ENCODE measurements around the gene BST2. TPM values are rescaled to one million over a fixed set of nuclear protein-coding genes. Genes with fewer than 3 reads are reported as not detected.

BST2 gene
- polyA plus RNA-seq, 1 donor, result 104 TPM

Other genes starting within 250 kb of the BST2 start
- 25.1 TPM for gene USE1, start 190.3 kb downstream of the BST2 start, polyA plus RNA-seq (ENCODE audit: insufficient read length)
- 18.4 TPM for gene OCEL1, start 179.4 kb downstream of the BST2 start, polyA plus RNA-seq (ENCODE audit: insufficient read length)
- 33.4 TPM for gene NR2F6, start 159.7 kb downstream of the BST2 start, polyA plus RNA-seq (ENCODE audit: insufficient read length)
- gene USHBP1, start 140.9 kb downstream of the BST2 start, polyA plus RNA-seq (ENCODE audit: insufficient read length), result 5.4 TPM
- 98.8 TPM for gene BABAM1, start 138.2 kb downstream of the BST2 start, polyA plus RNA-seq (ENCODE audit: insufficient read length)
- 1.5 TPM for gene ANKLE1, start 123.7 kb downstream of the BST2 start, polyA plus RNA-seq (ENCODE audit: insufficient read length)
- 7.2 TPM for gene ABHD8, start 102.2 kb downstream of the BST2 start, polyA plus RNA-seq (ENCODE audit: insufficient read length)
- 43.5 TPM for gene MRPL34, start 99.8 kb downstream of the BST2 start, polyA plus RNA-seq (ENCODE audit: insufficient read length)
- 29.3 TPM for gene DDA1, start 96.1 kb downstream of the BST2 start, polyA plus RNA-seq (ENCODE audit: insufficient read length)
- gene ANO8, start 70.8 kb downstream of the BST2 start, polyA plus RNA-seq (ENCODE audit: insufficient read length), result 13.3 TPM
- gene GTPBP3, start 68.1 kb downstream of the BST2 start, polyA plus RNA-seq (ENCODE audit: insufficient read length), result 25.1 TPM
- gene PLVAP, start 28.3 kb downstream of the BST2 start, polyA plus RNA-seq (ENCODE audit: insufficient read length), result 123 TPM
- 4.5 TPM for gene CCDC194, start 11.4 kb downstream of the BST2 start, polyA plus RNA-seq (ENCODE audit: insufficient read length)
- 50.5 TPM for gene MVB12A, start 14.4 kb upstream of the BST2 start, polyA plus RNA-seq (ENCODE audit: insufficient read length)
- 2.9 TPM for gene TMEM221, start 43.0 kb upstream of the BST2 start, polyA plus RNA-seq (ENCODE audit: insufficient read length)
- gene NXNL1, start 55.3 kb upstream of the BST2 start, polyA plus RNA-seq (ENCODE audit: insufficient read length), result 0.35 TPM
- gene SLC27A1, start 64.9 kb upstream of the BST2 start, polyA plus RNA-seq (ENCODE audit: insufficient read length), result 13.9 TPM
- gene PGLS, start 106.0 kb upstream of the BST2 start, polyA plus RNA-seq (ENCODE audit: insufficient read length), result 54.6 TPM
- gene COLGALT1, start 150.0 kb upstream of the BST2 start, polyA plus RNA-seq (ENCODE audit: insufficient read length), result 51.0 TPM